HG03159 (cell line): ENCODE measurements around the gene ADPRHL1.
"Not testable (repeated sequence)": the region's sequence is repeated elsewhere in the genome, so short reads cannot be mapped to it uniquely, and the experiment has no call there.

Experiments
- ATAC-seq: cut with Tn5 transposase; IDR thresholded peaks from one replicate; pipeline ENCODE4 v1.9.1; 2021; ENCODE audit warnings: mild to moderate bottlenecking, moderate library complexity; ENCODE audit not compliant: unreplicated experiment

The ADPRHL1 gene

DNA sequence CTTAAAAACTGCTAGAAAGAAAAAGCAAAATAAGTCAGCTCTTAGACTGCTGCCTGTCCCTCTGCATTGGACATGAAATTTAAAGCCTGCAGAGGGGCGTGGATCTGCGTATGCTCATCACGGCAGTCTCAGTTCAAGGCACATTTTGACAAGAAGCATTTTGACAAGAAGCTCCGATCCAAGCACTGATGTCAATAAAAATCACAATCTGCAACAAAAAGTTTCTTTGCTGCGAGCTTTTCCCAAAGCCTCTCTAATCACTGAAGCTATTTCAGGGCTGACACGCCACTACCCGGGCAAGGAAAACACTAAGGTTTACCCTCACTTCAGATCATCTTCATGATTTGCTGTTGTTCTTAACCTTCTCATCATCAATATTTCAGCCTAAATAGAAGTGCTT lies 29.8 kb upstream of the ADPRHL1 start:
- no peak for ATAC-seq

- ATAC-seq = no peak
Measured at GRCh38 chr13:113479179-113479578, 25.9 kb upstream of the ADPRHL1 start.

GRCh38 chr13:113477724-113478123 lies 24.4 kb upstream of the ADPRHL1 start:
- ATAC-seq = no peak

GRCh38 chr13:113476811-113477210 lies 23.5 kb upstream of the ADPRHL1 start:
- no peak for ATAC-seq

- ATAC-seq = no peak
Measured at GRCh38 chr13:113475911-113476310, 22.6 kb upstream of the ADPRHL1 start.

DNA sequence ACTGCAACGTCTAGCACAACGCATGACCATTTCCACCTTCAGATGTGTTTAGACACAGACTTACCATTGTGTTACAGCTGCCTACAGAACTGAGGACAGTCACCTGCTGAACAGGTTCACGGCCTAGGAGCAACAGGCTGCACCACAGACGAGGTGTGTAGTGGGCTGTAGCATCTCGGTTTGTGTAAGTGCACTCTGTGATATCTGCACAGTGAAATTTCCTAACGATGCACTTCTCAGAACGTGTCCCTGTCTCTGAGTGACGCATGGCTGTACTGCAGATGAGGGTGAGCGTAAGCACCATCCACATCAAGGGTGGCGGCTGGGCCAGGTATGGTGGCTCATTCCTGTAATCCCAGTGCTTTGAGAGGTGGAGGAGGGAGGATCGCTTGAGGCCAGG lies 22.0 kb upstream of the ADPRHL1 start:
- no peak for ATAC-seq

GRCh38 chr13:113474179-113474578 lies 20.9 kb upstream of the ADPRHL1 start:
- ATAC-seq = no peak

DNA sequence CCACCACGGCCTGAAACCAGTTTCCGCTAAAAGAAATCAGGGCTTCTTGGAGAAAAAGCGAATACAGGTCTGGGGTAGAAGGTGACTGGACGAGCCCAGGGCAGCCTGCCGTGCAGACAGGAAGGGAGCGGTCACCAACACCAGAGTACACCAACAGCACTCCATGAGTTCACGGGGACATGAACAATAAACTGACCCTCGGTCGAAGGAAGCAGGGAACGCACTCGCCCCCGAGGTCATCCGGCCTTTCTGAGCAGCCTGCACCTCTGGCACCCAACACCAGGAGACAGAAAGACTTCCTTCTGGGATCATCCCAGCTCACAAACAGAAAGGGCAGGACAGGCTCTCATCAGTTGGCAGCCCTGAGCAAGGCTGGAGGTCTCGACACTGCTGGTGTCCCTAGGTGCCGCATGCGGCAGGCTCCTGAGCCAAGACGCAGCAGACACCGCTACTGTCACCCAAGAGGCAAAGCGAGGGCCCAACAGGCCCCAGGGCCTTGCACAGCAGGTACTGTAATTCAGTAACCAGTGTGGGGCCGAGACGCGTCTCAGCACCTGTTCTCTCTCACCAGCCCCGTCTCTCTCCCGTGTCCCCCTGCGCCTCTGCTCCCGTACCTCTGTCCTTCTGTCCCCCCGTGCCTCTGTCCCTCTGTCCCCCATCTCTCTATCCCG lies 19.2 kb upstream of the ADPRHL1 start:
- no peak for ATAC-seq

DNA sequence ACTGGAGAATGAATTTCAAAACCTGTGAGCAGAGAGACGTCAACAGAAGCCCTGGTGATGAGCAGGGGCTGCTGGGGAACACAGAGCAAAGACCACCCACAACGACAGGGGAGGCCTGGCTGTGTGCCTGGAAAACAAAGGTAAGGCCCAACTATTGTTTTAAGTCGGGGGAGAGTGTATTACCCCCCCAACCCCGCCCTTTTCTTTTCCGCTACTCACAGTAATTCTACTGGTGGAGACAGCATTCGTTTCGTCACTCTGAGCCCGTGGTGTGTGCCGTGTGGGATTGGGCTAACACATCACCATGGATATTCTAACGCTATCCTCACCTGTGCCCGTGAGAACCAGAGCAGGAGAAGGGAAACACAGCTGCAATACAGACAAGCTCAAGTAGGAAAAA lies 18.6 kb upstream of the ADPRHL1 start:
- ATAC-seq = no peak

DNA sequence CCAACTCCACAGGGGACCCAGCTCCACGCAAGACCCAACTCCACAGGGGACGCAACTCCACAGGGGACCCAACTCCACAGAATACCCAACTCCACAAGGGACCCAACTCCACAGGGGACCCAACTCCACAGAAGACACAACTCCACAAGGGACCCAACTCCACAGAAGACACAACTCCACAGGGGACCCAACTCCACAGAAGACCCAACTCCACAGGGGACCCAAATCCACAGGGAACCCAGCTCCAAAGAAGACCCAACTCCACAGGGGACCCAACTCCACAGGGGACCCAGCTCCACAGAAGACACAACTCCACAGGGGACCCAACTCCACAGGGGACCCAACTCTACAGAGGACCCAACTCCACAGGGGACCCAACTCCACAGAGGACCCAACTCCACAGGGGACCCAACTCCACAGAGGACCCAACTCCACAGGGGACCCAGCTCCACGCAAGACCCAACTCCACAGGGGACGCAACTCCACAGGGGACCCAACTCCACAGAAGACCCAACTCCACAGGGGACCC lies 17.4 kb upstream of the ADPRHL1 start:
- ATAC-seq = not testable (repeated sequence)

DNA sequence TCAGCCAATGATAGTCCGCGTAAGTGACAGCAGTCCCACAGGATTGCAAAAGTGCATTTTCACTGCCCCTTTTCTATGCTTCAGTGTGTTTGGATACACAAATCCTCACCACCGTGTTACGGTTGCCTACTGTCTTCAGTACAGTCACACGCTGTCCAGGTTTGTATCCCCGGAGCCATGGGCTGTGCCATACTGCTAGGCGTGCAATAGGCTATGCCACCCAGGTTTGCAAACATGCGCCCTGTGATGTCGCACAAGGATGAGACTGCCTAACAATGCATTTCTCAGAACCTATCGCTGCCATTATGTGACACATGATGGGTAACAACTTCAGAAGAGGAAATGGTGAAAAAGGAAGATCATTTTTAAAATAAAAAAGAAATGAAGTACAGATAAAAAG lies 16.8 kb upstream of the ADPRHL1 start:
- ATAC-seq = no peak

GRCh38 chr13:113469582-113469981 lies 16.3 kb upstream of the ADPRHL1 start:
- ATAC-seq = no peak

- ATAC-seq = no peak
Measured at GRCh38 chr13:113468472-113469201, 15.3 kb upstream of the ADPRHL1 start.

DNA sequence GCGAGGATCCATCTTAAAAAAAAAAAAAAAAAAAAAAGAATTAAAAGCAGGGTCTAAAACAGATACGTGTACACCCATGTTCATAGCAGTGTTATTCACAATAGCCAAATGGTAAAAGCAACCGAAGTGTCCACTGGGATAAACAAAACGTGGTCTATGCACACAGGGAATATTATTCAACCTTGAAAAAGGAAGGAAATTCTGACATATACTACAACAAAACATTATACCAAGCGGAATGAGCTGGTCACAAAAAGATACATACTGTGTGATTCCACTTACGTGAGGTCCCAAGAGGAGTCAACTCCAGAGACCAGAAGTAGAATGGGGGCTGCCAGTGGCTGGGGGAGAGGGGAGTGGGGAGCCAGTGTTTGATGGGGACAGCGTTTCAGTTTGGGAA lies 14.7 kb upstream of the ADPRHL1 start:
- ATAC-seq = no peak

DNA sequence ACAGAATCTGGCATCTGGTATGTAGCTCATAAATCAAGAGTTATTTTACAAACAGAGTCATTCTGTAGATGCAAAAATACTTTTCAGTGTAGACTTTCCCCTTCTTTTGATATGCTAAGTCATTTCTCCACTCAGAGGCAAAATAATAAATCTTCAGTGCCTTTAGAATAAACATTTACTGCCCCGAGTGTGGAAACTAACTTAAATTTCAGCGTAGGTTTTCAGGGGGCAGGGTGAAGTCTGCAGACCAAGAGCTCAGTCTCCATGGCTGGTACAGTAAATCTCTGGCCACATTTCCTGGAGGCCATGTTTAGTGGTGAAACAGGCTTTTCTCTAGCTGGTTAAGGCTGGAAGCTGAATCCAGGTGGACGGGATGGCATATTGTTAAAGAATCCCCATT lies 13.1 kb upstream of the ADPRHL1 start:
- ATAC-seq = no peak

- no peak for ATAC-seq
Measured at GRCh38 chr13:113465300-113465699, 12.0 kb upstream of the ADPRHL1 start.

- no peak for ATAC-seq
Measured at GRCh38 chr13:113464476-113464875, 11.2 kb upstream of the ADPRHL1 start.

DNA sequence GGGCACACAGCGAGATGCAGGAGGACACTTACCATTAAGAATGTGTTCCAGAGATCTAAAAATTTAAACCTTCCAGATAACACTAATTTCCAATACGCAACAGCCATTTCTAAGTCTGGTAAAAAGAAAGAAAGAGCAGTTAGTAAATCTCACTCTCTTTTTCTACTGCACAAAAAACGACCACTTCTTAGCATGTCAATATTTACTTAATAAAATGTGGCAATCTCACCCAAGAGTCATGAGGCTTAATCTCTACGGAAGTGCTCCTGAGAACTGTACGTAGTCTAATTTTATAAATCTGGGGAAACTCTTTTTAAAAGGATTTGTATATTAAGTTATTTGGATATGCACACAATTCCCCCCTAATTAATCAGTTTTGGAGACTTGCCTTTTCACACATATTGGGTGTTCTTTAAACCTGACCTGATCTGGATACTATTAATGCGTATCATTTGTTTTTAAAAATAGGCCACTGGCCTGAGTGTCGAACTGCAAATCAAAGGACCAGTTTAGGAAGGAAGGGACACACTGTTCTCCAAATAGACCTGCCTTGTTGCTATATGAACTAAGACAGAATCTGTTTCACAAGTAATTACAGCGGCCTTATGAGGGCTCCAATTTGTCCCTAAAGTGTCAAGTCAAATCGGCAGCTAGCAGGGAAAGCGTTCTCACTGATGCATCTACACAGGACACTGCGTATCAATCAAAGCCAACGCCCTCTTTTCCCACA lies 7.9 kb upstream of the ADPRHL1 start:
- no peak for ATAC-seq

GRCh38 chr13:113460599-113460998 lies 7.3 kb upstream of the ADPRHL1 start:
- ATAC-seq = no peak

DNA sequence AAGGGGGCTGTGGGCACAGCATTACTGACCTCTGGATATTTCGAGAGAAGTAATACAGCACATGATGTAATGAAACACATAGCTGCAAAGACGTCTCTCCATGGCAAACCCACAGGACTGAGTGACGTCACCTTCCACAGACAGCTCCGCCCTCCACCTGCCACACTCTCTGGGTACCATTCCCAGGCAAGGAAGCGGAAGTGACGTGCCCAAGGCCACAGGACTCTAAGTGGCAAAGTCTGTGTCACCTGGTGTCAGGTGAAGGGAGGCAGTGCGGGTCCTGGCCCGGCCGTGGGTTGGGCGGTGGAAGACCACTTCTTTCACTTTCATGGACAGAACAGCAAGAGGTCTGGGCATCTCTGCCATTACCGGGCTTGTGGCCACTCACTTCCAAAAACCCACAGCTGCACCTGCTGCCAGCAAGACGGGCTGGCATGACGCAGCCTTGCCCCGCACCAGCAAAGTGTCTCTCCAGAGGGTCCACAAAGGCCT lies 6.8 kb upstream of the ADPRHL1 start:
- ATAC-seq = no peak

DNA sequence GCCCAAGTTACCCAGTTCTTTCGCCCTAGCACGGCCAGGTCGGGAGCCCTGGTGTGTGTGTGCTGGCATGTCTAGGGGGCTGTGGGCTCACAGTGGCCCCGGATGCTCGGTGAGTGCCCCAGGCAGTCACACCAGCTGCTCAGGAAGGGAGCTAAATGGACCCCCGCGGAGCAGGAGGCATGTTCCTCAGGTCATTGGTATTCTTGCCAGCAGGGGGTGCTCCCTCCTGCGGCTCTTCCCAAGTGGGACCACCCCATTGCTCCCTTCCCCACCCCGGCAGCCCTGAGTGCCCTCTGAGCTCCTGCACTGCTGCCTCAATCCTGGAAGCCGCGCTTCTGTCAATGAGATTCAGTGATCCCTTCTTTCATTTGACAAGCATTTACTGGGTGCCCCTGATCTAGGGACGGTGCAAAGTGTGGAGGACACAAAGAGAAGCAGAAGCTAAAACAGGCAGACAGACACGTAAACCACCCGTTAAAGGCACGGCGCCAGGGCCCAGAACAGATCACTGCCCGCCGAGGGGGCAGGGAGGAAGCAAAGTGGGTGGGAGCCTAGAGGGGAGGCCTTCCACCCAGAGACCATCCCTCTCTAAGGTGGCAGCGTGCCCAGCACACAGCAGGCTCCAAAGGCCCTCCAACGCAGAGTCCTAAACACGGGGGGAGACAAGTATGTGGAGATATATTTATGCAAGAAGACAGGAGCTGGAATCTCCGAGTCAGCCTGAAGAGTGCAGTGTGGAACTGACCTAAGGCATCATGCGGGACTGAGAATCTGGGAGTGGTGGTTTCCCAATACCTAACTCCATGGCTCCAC lies 5.2 kb upstream of the ADPRHL1 start:
- ATAC-seq = no peak
